ENCODE measurements around the gene TNFRSF19. TPM values are rescaled to one million over a fixed set of nuclear protein-coding genes. Genes with fewer than 3 reads are reported as not detected.

Gene TNFRSF19
- total and polyA plus RNA-seq, 5 donors, result 15.6 to 50.8 (median 34.6) TPM

GRCh38 chr13:23552171-23552570 lies 18.0 kb upstream of the TNFRSF19 start:
- ATAC-seq, result no peak
- intact Hi-C loops (cut with DNase I), result loop anchor here in 1 of 4 donors (5.0 kb wide), 1 partner anchor 35 kb away; no protein-coding TSS in a partner anchor
- 67% methylated on average over 1 of the region's 1 CpG for WGBS
- Histone ChIP-seq H3K9me3 (ENCODE audit: control insufficient read depth, low read length) (no peaks in the 10 kb centered on the region), H3K4me1 (ENCODE audit: control insufficient read depth, insufficient read depth, low read length) (peaks cover 6% of the 10 kb centered on the region), H3K27me3 (ENCODE audit: control insufficient read depth, insufficient read depth) (no peaks in the 10 kb centered on the region), H3K4me3 (ENCODE audit: low read length) (no peak overlapping the region), H3K27ac (ENCODE audit: low read length) (no peak overlapping the region)
- DNase-seq, result no peak

DNA sequence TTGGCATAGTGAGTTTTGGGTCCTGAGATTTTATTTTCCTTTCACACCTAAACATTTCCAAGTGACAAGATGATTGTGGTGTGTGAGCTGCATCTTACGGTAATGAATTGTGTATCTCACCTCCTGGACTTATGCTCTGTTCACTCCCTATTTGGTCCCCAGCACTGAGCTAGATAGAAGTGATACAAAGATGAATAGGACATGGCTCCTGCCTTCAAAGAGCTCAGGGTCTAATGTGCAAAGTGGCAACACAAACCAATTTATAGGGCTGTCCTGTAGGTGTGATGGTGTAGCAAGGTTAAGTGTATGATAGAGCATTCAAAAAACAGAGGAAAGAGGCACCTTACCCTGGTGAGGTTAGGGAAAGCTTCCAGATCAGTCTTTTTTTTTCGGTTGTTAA lies 17.6 kb upstream of the TNFRSF19 start:
- H3K27ac ChIP-seq (ENCODE audit: low read length), result no peak overlapping the region
- intact Hi-C loops (cut with DNase I), result loop anchor here in 1 of 4 donors (5.0 kb wide), 1 partner anchor 35 kb away; no protein-coding TSS in a partner anchor

DNA sequence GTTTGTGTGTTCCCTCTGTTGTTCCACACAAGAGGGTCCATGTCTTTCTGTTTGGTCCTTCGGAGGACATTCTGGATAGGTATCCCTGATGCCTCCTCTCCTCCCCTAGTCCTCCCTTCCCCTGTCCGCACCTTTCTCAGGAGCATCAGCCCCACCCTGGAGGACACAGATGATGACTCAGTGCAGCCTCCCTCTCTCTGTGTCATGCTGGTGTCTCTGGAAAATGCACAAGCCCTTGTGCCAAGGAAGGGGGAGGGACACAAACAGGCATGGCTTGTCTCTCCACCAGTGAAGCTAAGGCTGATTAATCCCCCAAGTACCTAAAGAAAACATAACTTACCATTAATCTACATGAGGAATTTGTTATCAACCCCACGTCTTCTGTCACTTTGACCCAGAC lies 16.2 kb upstream of the TNFRSF19 start:
- ATAC-seq (no peak), DNase-seq (no peak)
- Histone ChIP-seq H3K4me3 (ENCODE audit: low read length) (no peak overlapping the region), H3K9me3 (ENCODE audit: control insufficient read depth, low read length) (no peaks in the 10 kb centered on the region), H3K27ac (ENCODE audit: low read length) (no peak overlapping the region), H3K27me3 (ENCODE audit: control insufficient read depth, insufficient read depth) (no peaks in the 10 kb centered on the region), H3K4me1 (ENCODE audit: control insufficient read depth, insufficient read depth, low read length) (peaks cover 8% of the 10 kb centered on the region)
- intact Hi-C loops (cut with DNase I), result loop anchor here in 1 of 4 donors (5.0 kb wide), 1 partner anchor 37 kb away; no protein-coding TSS in a partner anchor
- 84% methylated on average over 3 of the region's 3 CpGs for WGBS

More for the DNA sequence above, 17.6 kb upstream of the TNFRSF19 start:
- H3K4me3 ChIP-seq (ENCODE audit: low read length), result no peak overlapping the region
- WGBS, result 83% methylated on average over 2 of the region's 2 CpGs
- H3K4me1 ChIP-seq (ENCODE audit: control insufficient read depth, insufficient read depth, low read length), result peaks cover 6% of the 10 kb centered on the region
- no peak for ATAC-seq
- H3K9me3 ChIP-seq (ENCODE audit: control insufficient read depth, low read length), result no peaks in the 10 kb centered on the region
- no peak for DNase-seq
- no peaks in the 10 kb centered on the region for H3K27me3 ChIP-seq (ENCODE audit: control insufficient read depth, insufficient read depth)

GRCh38 chr13:23557043-23557442 lies 13.2 kb upstream of the TNFRSF19 start:
- intact Hi-C loops (cut with DNase I), result no loop called here

GRCh38 chr13:23557733-23558132 lies 12.5 kb upstream of the TNFRSF19 start:
- intact Hi-C loops (cut with DNase I), result no loop called here
- H3K4me1 ChIP-seq (ENCODE audit: control insufficient read depth, insufficient read depth, low read length), result peaks cover 13% of the 10 kb centered on the region

More at GRCh38 chr13:23557043-23557442, 13.2 kb upstream of the TNFRSF19 start:
- H3K27me3 ChIP-seq (ENCODE audit: control insufficient read depth, insufficient read depth), result no peaks in the 10 kb centered on the region
- H3K27ac ChIP-seq (ENCODE audit: low read length), result no peak overlapping the region
- DNase-seq (no peak), ATAC-seq (no peak)
- H3K9me3 ChIP-seq (ENCODE audit: control insufficient read depth, low read length), result no peaks in the 10 kb centered on the region
- H3K4me3 ChIP-seq (ENCODE audit: low read length), result no peak overlapping the region
- peaks cover 13% of the 10 kb centered on the region for H3K4me1 ChIP-seq (ENCODE audit: control insufficient read depth, insufficient read depth, low read length)
- WGBS, result 88% methylated on average over 5 of the region's 5 CpGs

DNA sequence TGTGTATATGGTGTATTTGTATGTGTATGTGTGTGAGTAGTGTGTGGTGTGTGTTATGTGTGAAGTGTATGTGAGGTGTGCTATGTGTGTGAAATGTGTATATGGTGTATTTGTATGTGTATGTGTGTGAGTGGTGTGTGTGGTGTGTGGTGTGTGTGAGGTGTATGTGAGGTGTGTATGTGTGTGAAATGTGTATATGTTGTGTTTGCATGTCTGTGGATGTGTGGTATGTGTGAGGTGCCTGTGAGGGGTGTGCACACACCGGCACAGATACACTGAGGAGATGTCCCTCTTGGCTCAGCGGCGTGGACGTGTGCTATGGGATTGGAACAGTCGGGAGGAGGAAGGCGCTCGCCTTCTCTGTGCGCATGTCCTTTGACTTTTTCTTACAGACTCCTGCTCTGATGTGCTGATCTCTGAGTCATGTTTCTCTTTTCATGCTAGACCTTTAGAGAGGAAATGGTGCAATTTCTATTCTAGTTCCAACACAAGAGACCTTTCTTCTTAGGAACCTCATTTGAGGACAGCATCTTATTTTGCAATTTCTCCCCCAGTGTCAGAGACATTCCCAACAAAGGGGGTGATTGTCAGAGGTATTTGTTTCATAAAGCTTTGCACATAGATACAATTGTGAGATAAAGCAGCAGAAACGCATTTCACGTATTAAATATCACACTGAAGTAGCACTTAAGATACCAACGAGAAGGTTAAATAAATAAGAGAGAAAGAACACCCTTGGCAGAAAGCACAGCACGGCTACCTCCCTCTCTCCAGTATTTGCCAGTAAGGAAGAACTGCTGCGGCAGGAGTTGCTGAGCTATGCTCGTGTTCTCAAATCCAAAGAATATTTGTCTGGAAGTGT lies 11.3 kb upstream of the TNFRSF19 start:
- Histone ChIP-seq H3K27me3 (ENCODE audit: control insufficient read depth, insufficient read depth) (no peaks in the 10 kb centered on the region), H3K9me3 (ENCODE audit: control insufficient read depth, low read length) (no peaks in the 10 kb centered on the region), H3K4me3 (ENCODE audit: low read length) (peak overlapping the region; percentile 1), H3K4me1 (ENCODE audit: control insufficient read depth, insufficient read depth, low read length) (peaks cover 13% of the 10 kb centered on the region), H3K27ac (ENCODE audit: low read length) (peak overlapping the region; percentile 91)
- 7% methylated on average over 14 of the region's 14 CpGs for WGBS
- ATAC-seq (peak; percentile 92 to 98), DNase-seq (peak; percentile 77 to 83 (median 80))
- intact Hi-C loops (cut with DNase I), result no loop called here

More at GRCh38 chr13:23557733-23558132, 12.5 kb upstream of the TNFRSF19 start:
- ATAC-seq (no peak), DNase-seq (no peak)
- H3K4me3 ChIP-seq (ENCODE audit: low read length), result no peak overlapping the region
- H3K27me3 ChIP-seq (ENCODE audit: control insufficient read depth, insufficient read depth), result no peaks in the 10 kb centered on the region
- H3K9me3 ChIP-seq (ENCODE audit: control insufficient read depth, low read length), result no peaks in the 10 kb centered on the region
- WGBS, result 97% methylated on average over 2 of the region's 2 CpGs
- H3K27ac ChIP-seq (ENCODE audit: low read length), result no peak overlapping the region

GRCh38 chr13:23560571-23561089 lies 9.6 kb upstream of the TNFRSF19 start:
- 95% methylated on average over 7 of the region's 7 CpGs for WGBS
- peak overlapping the region; percentile 91 for H3K27ac ChIP-seq (ENCODE audit: low read length)
- H3K4me3 ChIP-seq (ENCODE audit: low read length), result no peak overlapping the region
- H3K4me1 ChIP-seq (ENCODE audit: control insufficient read depth, insufficient read depth, low read length), result peaks cover 8% of the 10 kb centered on the region
- no peaks in the 10 kb centered on the region for H3K27me3 ChIP-seq (ENCODE audit: control insufficient read depth, insufficient read depth)
- intact Hi-C loops (cut with DNase I), result loop anchor here in 2 of 4 donors (5.0 to 10.0 kb wide), 2 partner anchors 88 to 96 kb away; no protein-coding TSS in a partner anchor
- DNase-seq (no peak), ATAC-seq (no peak)
- H3K9me3 ChIP-seq (ENCODE audit: control insufficient read depth, low read length), result no peaks in the 10 kb centered on the region

- DNase-seq (no peak), ATAC-seq (no peak)
- H3K4me3 ChIP-seq (ENCODE audit: low read length), result no peak overlapping the region
- intact Hi-C loops (cut with DNase I), result loop anchor here in 2 of 4 donors (5.0 to 10.0 kb wide), 2 partner anchors 89 to 96 kb away; no protein-coding TSS in a partner anchor
- H3K4me1 ChIP-seq (ENCODE audit: control insufficient read depth, insufficient read depth, low read length), result peaks cover 8% of the 10 kb centered on the region
- H3K27me3 ChIP-seq (ENCODE audit: control insufficient read depth, insufficient read depth), result no peaks in the 10 kb centered on the region
- WGBS, result 63% methylated on average over 3 of the region's 3 CpGs
- H3K27ac ChIP-seq (ENCODE audit: low read length), result no peak overlapping the region
- H3K9me3 ChIP-seq (ENCODE audit: control insufficient read depth, low read length), result no peaks in the 10 kb centered on the region
Observed at GRCh38 chr13:23561261-23561660, 9.0 kb upstream of the TNFRSF19 start.

DNA sequence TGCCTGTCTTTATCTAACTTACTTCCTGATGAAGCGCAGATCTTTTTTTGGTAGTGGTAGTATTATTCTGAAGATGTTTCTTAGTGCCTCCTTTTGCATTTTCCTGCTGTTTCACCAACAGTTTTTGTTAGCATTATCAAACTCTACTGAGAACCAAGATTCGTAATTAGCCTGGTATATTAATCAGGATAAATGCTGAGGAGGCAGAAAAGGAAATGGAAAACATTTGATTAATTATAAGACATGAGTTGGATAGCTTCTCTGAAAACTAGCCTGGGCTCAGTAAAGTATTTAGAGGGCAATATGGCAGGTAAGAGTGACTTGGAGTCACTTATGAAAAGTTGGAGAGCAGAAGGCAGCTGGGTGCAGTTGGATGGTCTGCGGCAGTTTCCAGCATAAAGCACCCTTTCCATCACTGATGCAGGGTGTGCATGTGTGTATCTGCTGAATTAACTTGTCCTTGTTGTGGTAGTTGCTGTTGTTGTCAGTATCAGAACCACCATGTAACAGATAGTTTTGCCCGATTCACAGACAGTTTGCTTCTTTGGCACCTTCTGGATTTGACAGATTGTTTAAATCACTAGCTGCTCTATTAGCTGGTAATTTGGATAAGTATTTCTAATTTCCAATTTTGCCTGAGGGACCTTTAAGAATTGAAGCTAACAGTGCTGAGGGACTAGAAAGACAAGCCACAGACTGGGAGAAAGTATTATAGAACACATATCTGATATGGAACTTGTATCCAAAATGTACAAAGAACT lies 6.9 kb upstream of the TNFRSF19 start:
- DNase-seq, result no peak
- WGBS, result 77% methylated on average over 4 of the region's 4 CpGs
- H3K27me3 ChIP-seq (ENCODE audit: control insufficient read depth, insufficient read depth), result no peaks in the 10 kb centered on the region
- no peaks in the 10 kb centered on the region for H3K9me3 ChIP-seq (ENCODE audit: control insufficient read depth, low read length)
- intact Hi-C loops (cut with DNase I), result loop anchor here in 2 of 4 donors (5.0 to 10.0 kb wide), 2 partner anchors 91 to 98 kb away; no protein-coding TSS in a partner anchor
- peaks cover 8% of the 10 kb centered on the region for H3K4me1 ChIP-seq (ENCODE audit: control insufficient read depth, insufficient read depth, low read length)
- H3K27ac ChIP-seq (ENCODE audit: low read length), result no peak overlapping the region
- no peak for ATAC-seq
- no peak overlapping the region for H3K4me3 ChIP-seq (ENCODE audit: low read length)

GRCh38 chr13:23567906-23568460 lies 2.2 kb upstream of the TNFRSF19 start:
- Histone ChIP-seq H3K27ac (ENCODE audit: low read length) (no peak overlapping the region), H3K4me1 (ENCODE audit: control insufficient read depth, insufficient read depth, low read length) (no peaks in the 10 kb centered on the region), H3K27me3 (ENCODE audit: control insufficient read depth, insufficient read depth) (no peaks in the 10 kb centered on the region), H3K9me3 (ENCODE audit: control insufficient read depth, low read length) (no peaks in the 10 kb centered on the region), H3K4me3 (ENCODE audit: low read length) (no peak overlapping the region)
- no peak for DNase-seq
- WGBS, result 60% methylated on average over 9 of the region's 9 CpGs
- intact Hi-C loops (cut with DNase I), result loop anchor here in 1 of 4 donors (10.0 kb wide), 1 partner anchor 103 kb away; no protein-coding TSS in a partner anchor
- peak in 1 of 2 donors; percentile 44 for ATAC-seq

Data from right cardiac atrium (tissue), 5 donors.